Vagina (tissue), 2 donors: Measurements from ENCODE around the gene RBFOX1. TPM values are rescaled to one million over a fixed set of nuclear protein-coding genes. Genes with fewer than 3 reads are reported as not detected.

Experiments
- DNase-seq, 2 donors: peaks; one replicate each; pipeline ENCODE4 v3.0.0-alpha.2; 2017; ENCODE audit errors: extremely low spot score in 2 of 2
- H3K27ac ChIP-seq: fragments of 200-600 bp; sonication (generic); one replicate; pipeline ENCODE4 v1.5.1; 2019
- H3K27me3 ChIP-seq: fragments of 200-600 bp; sonication (generic); one replicate; pipeline ENCODE4 v1.5.1; 2019
- H3K36me3 ChIP-seq, 2 donors: fragments of 200-600 bp; sonication (generic); one replicate each; pipeline ENCODE4 v1.5.1; 2017 to 2019
- H3K4me1 ChIP-seq: fragments of 200-600 bp; sonication (generic); one replicate; pipeline ENCODE4 v1.5.1; 2019
- H3K4me3 ChIP-seq, 2 donors: fragments of 200-600 bp; sonication (generic); 1 replicate in 1 of 2; 2 replicates in 1 of 2; pipeline ENCODE4 v1.5.1; 2016 to 2019
- H3K9me3 ChIP-seq: fragments of 200-600 bp; sonication (generic); one replicate; pipeline ENCODE4 v1.5.1; 2019
- CTCF ChIP-seq, 3 experiments: fragments of 450-650 bp in 2 of 3; fragments of 200-600 bp in 1 of 3; sonication (generic) in 1 of 3; IDR thresholded peaks; one replicate each; pipeline ENCODE4 v1.5.1; 2017 to 2019; ENCODE audit warnings: antibody characterized with exemption in 3 of 3, mild to moderate bottlenecking in 2 of 3, moderate library complexity in 2 of 3
- POLR2A ChIP-seq, 2 donors: fragments of 450-650 bp; IDR thresholded peaks; one replicate each; pipeline ENCODE4 v1.6.1; 2017; ENCODE audit warnings: antibody characterized with exemption in 2 of 2, mild to moderate bottlenecking in 2 of 2, moderate library complexity in 2 of 2
- POLR2AphosphoS5 ChIP-seq, 2 donors: sonication (generic); formaldehyde crosslinking; IDR thresholded peaks; one replicate each; pipeline ENCODE4 v1.9.0; 2017; ENCODE audit warnings: antibody characterized with exemption in 2 of 2, mild to moderate bottlenecking in 2 of 2, low read depth in 1 of 2; ENCODE audit not compliant: insufficient read depth in 1 of 2
- intact Hi-C: fragments of 100-400 bp; cut with DNase I; formaldehyde crosslinking; loops from one replicate; pipeline ENCODE4 v1.15.1; 2023
- total RNA-seq: library from RNA; depleted of rRNA; stranded (reverse); fragments of >200 nt; gene quantifications from one replicate; pipeline ENCODE4 v1.2.3, GENCODE V29; 2016

RBFOX1 gene
- total RNA-seq, 1 donor from 2014 or later, result 6.6 TPM

DNA sequence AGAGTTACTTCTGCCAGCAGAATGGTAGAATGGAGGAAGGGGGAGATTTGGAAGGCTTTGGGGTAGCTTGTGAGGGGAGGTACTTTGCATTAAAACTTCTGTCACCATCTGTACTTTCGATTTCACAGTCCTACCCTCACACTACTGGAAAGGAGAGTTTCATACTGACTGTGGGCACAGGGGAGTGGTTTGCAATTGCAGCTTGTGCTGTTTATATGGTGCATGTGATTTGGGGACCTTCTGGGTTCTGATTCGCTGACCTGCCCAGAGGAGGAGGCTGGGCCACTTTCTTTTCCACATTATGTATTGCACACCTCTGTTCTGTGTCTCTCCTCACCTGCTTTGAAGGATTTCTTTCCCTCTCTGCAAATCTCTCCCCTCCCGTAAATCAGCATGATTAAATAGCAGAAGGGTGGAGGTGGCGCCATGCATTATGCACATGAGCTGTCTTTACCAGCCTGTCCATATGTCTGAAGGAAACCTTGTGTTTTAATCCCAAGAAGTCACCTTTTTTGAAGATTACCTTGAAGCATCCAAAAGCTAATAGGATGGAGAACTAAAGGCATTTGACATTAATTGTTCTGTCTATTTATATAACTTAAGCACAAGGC is 90.9 kb downstream of the RBFOX1 start:
- Histone ChIP-seq H3K27me3 (no peaks in the 10 kb centered on the region), H3K4me3 (no peak overlapping the region), H3K27ac (no peak overlapping the region), H3K9me3 (no peaks in the 10 kb centered on the region), H3K4me1 (no peaks in the 10 kb centered on the region), H3K36me3 (no peaks in the 10 kb centered on the region)
- DNase-seq, result no peak
- intact Hi-C loops, result no loop called here
- TF ChIP-seq POLR2AphosphoS5 (IDR thresholded peaks at IDR 0.05; ENCODE audit: insufficient read depth in 1 of 2, low read depth in 1 of 2), result no peak
- no peak for TF ChIP-seq POLR2A (IDR thresholded peaks at IDR 0.05)
- TF ChIP-seq CTCF (IDR thresholded peaks at IDR 0.05), result no peak

DNA sequence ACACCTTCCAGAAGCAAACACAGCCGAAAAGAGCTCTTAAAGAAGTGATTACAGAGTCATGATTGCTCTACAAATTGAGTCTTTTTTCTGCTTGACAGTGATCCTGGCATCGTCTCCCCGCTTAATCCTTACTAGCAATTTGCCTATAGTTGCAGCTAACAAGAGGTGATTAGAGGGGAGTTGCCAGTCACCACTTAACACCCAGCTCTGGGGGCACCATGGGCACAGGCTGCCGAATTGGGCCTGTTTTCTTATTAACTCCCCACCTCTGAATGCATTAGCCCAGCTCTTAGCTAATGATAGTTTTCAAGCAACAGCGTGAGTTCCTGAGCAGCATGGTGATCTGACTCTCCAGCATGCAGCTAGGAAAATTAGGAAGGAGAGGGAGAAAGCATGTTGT is 93.5 kb downstream of the RBFOX1 start:
- intact Hi-C loops, result no loop called here
- Histone ChIP-seq H3K27ac (no peak overlapping the region), H3K9me3 (no peaks in the 10 kb centered on the region), H3K4me3 (no peak overlapping the region), H3K36me3 (no peaks in the 10 kb centered on the region), H3K4me1 (no peaks in the 10 kb centered on the region), H3K27me3 (no peaks in the 10 kb centered on the region)
- no peak for TF ChIP-seq POLR2AphosphoS5 (IDR thresholded peaks at IDR 0.05; ENCODE audit: insufficient read depth in 1 of 2, low read depth in 1 of 2)
- no peak for TF ChIP-seq POLR2A (IDR thresholded peaks at IDR 0.05)
- no peak for TF ChIP-seq CTCF (IDR thresholded peaks at IDR 0.05)
- no peak for DNase-seq

DNA sequence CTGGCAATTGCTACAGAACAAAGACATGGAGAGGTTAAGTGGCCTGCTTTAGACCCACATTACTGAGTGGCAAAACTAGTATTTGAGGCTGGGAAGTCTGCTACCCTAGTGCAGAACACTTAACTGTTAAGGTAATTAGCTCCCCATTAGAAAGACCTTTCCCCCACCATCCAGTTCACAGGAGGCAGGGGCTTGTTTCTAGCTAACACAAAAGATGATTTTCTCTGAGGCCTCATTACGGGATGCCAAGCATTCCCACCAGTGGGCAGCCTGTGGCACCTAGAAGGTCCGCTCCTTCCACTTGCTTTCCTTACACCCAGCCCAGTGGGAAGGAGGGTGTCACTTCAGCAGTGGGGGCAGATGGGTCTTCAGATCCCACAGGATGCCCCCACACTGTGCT is 99.1 kb downstream of the RBFOX1 start:
- intact Hi-C loops, result no loop called here
- TF ChIP-seq CTCF (IDR thresholded peaks at IDR 0.05) (no peak), POLR2AphosphoS5 (IDR thresholded peaks at IDR 0.05; ENCODE audit: insufficient read depth in 1 of 2, low read depth in 1 of 2) (no peak), POLR2A (IDR thresholded peaks at IDR 0.05) (no peak)
- Histone ChIP-seq H3K27me3 (no peaks in the 10 kb centered on the region), H3K36me3 (no peaks in the 10 kb centered on the region), H3K27ac (no peak overlapping the region), H3K4me3 (no peak overlapping the region), H3K9me3 (no peaks in the 10 kb centered on the region), H3K4me1 (no peaks in the 10 kb centered on the region)
- no peak for DNase-seq

DNA sequence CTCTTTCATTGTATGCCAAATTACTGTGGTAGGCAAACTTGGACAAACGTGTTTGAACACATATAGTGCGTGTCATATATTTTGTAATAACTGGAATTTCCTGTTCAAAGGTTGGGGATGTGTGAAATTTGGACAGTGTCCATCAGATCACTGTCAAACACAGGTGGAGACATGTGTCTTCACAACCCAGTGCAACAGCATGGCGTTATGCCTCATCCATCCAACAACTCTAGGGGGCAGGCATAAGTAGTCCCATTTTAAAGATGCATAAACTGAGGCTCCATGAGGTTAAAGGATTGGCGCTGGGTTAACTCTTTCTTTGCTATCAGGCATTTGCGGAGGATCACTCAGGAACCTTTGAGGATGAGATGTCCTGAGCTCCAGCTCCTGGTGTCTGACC is 103.7 kb downstream of the RBFOX1 start:
- Histone ChIP-seq H3K4me1 (no peaks in the 10 kb centered on the region), H3K27ac (no peak overlapping the region), H3K4me3 (no peak overlapping the region), H3K9me3 (no peaks in the 10 kb centered on the region), H3K36me3 (no peaks in the 10 kb centered on the region), H3K27me3 (no peaks in the 10 kb centered on the region)
- DNase-seq, result no peak
- TF ChIP-seq POLR2AphosphoS5 (IDR thresholded peaks at IDR 0.05; ENCODE audit: insufficient read depth in 1 of 2, low read depth in 1 of 2), result no peak
- no peak for TF ChIP-seq POLR2A (IDR thresholded peaks at IDR 0.05)
- TF ChIP-seq CTCF (IDR thresholded peaks at IDR 0.05), result no peak
- intact Hi-C loops, result no loop called here

GRCh38 chr16:7437135-7437804 is 104.6 kb downstream of the RBFOX1 start:
- TF ChIP-seq POLR2AphosphoS5 (IDR thresholded peaks at IDR 0.05; ENCODE audit: insufficient read depth in 1 of 2, low read depth in 1 of 2) (no peak), CTCF (IDR thresholded peaks at IDR 0.05) (no peak), POLR2A (IDR thresholded peaks at IDR 0.05) (no peak)
- intact Hi-C loops, result no loop called here

More at GRCh38 chr16:7437135-7437804, 104.6 kb downstream of the RBFOX1 start:
- H3K36me3 ChIP-seq, result no peaks in the 10 kb centered on the region
- no peak overlapping the region for H3K27ac ChIP-seq
- H3K4me1 ChIP-seq, result no peaks in the 10 kb centered on the region
- DNase-seq, result no peak
- H3K27me3 ChIP-seq, result no peaks in the 10 kb centered on the region
- H3K4me3 ChIP-seq, result no peak overlapping the region
- no peaks in the 10 kb centered on the region for H3K9me3 ChIP-seq
